Measurements from ENCODE around the gene UBE2S.

DNA sequence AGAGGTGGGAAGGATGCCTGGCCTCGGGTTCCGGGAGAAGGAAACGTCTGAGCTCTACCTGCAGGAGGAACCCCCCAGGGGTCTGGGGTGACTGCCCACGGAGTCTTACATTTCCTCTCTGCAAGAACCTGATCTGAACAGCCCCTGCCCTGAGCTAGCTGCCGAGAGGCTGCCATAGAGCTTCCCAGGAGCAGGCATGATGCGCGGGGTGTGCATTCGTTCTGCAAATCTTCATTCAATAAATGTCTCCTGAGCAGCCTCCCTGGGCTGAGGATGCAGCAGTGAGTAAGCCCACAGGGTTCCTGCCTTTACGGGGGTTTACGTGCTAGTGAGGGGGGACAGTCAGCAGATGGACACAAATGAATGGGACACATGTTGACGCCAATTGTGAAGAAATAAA lies 37.1 kb upstream of the UBE2S start:
- no peak for TF ChIP-seq EZH2 (IDR thresholded peaks at IDR 0.05; ENCODE audit: borderline replicate concordance, low read depth, low read length, severe bottlenecking)
- TF ChIP-seq, protein P1, sequence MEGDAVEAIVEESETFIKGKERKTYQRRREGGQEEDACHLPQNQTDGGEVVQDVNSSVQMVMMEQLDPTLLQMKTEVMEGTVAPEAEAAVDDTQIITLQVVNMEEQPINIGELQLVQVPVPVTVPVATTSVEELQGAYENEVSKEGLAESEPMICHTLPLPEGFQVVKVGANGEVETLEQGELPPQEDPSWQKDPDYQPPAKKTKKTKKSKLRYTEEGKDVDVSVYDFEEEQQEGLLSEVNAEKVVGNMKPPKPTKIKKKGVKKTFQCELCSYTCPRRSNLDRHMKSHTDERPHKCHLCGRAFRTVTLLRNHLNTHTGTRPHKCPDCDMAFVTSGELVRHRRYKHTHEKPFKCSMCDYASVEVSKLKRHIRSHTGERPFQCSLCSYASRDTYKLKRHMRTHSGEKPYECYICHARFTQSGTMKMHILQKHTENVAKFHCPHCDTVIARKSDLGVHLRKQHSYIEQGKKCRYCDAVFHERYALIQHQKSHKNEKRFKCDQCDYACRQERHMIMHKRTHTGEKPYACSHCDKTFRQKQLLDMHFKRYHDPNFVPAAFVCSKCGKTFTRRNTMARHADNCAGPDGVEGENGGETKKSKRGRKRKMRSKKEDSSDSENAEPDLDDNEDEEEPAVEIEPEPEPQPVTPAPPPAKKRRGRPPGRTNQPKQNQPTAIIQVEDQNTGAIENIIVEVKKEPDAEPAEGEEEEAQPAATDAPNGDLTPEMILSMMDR (IDR thresholded peaks at IDR 0.05; ENCODE audit: borderline replicate concordance, extremely low read depth, low read length, poor library complexity, severe bottlenecking) = no peak

All from DND-41 (cell line).